HCT116 (cell line): ENCODE data around the gene NFKB2. TPM values are rescaled to one million over a fixed set of nuclear protein-coding genes. Genes with fewer than 3 reads are reported as not detected.

Experiments used
- ATAC-seq: fragments of 200-7000 bp; cut with Tn5 transposase; 2 replicates; pipeline ENCODE4 v1.9.1; 2020; ENCODE audit warnings: mild to moderate bottlenecking, moderate library complexity
- BruUV-seq: library from RNA; stranded (reverse); fragments of 400-500 nt; replicated peaks from 2 replicates; lab custom pipeline; 2021; lab: Mats Ljungman, UMichigan
- CTCF ChIA-PET: fragments of 300-600 bp; sonication (Branson Sonifier 250); formaldehyde crosslinking; loops from one replicate; lab custom pipeline; 2021; ENCODE audit warnings: antibody characterized with exemption; lab: Charles Lee
- POLR2A ChIA-PET: fragments of 300-600, 350-600 bp; sonication (Branson Sonifier 250); formaldehyde crosslinking; loops from one replicate; lab custom pipeline; 2021; ENCODE audit warnings: antibody characterized with exemption; lab: Charles Lee
- RAD21 ChIA-PET, 2 experiments: fragments of 300-600 bp; sonication (Branson Sonifier 250); formaldehyde crosslinking; loops; one replicate each; lab custom pipeline; 2023; ENCODE audit warnings: low total read pairs in 2 of 2; ENCODE audit not compliant: uncharacterized antibody in 2 of 2, unreplicated experiment in 2 of 2, low non-redundant PET in 1 of 2; lab: Charles Lee
- DNase-seq: peaks from one replicate; pipeline ENCODE4 v3.0.0-alpha.2; 2010; ENCODE audit warnings: low read depth, low spot score
- H2AFZ ChIP-seq: fragments of 200-600 bp; shearing (Covaris generic), sonication (generic); 2 replicates; pipeline ENCODE4 v1.6.1; 2017; ENCODE audit warnings: low read depth, mixed run types, mixed read lengths, antibody characterized with exemption, low read length; ENCODE audit not compliant: poor library complexity, severe bottlenecking
- H3K27ac ChIP-seq: 2 replicates; pipeline ENCODE4 v1.5.1; 2012; ENCODE audit warnings: low read depth, low read length
- H3K27me3 ChIP-seq: fragments of 200-600 bp; sonication (generic); 2 replicates; pipeline ENCODE4 v1.6.1; 2016; ENCODE audit warnings: mixed run types, low read length, mixed read lengths; ENCODE audit not compliant: insufficient read depth
- H3K36me3 ChIP-seq, 2 experiments: fragments of 200-500 bp in 1 of 2; fragments of 200-600 bp in 1 of 2; sonication (Bioruptor generic) in 1 of 2; sonication (generic) in 1 of 2; 2 replicates each; pipeline versions ENCODE4 v1.5.1 to v1.6.1; 2014 to 2016; ENCODE audit warnings: low read length in 2 of 2, inconsistent platforms in 1 of 2, mixed read lengths in 1 of 2, mixed run types in 1 of 2; ENCODE audit not compliant: insufficient read depth in 2 of 2, control insufficient read depth in 1 of 2
- H3K4me1 ChIP-seq, 2 experiments: fragments of 200-600 bp in 1 of 2; sonication (generic) in 1 of 2; 2 replicates each; pipeline versions ENCODE4 v1.5.1 to v1.6.1; 2012 to 2017; ENCODE audit warnings: low read length in 2 of 2, inconsistent platforms in 1 of 2, mild to moderate bottlenecking in 1 of 2, mixed read lengths in 1 of 2, mixed run types in 1 of 2, moderate library complexity in 1 of 2; ENCODE audit not compliant: insufficient read depth in 2 of 2, control insufficient read depth in 1 of 2
- H3K4me2 ChIP-seq: fragments of 200-600 bp; sonication (generic); 2 replicates; pipeline ENCODE4 v1.6.1; 2017; ENCODE audit warnings: mixed run types, low read length, mixed read lengths
- H3K4me3 ChIP-seq, 2 experiments: fragments of 200-600 bp in 1 of 2; sonication (generic) in 1 of 2; replicated peaks in 1 of 2; 2 replicates each; pipeline ENCODE4 v1.5.1; 2011 to 2016; ENCODE audit warnings: low read length in 2 of 2, control low read depth in 1 of 2, low read depth in 1 of 2, mild to moderate bottlenecking in 1 of 2, mixed read lengths in 1 of 2, mixed run types in 1 of 2
- H3K79me2 ChIP-seq: fragments of 200-600 bp; sonication (generic); 2 replicates; pipeline ENCODE4 v1.6.1; 2017; ENCODE audit warnings: mild to moderate bottlenecking, mixed run types, low read length, moderate library complexity, mixed read lengths; ENCODE audit not compliant: insufficient read depth
- H3K9ac ChIP-seq: fragments of 200-600 bp; sonication (generic); 2 replicates; pipeline ENCODE4 v1.6.1; 2016; ENCODE audit warnings: low read length, mixed read lengths
- H3K9me2 ChIP-seq: fragments of 200-600 bp; sonication (generic), shearing (Covaris generic); 2 replicates; pipeline ENCODE4 v1.6.1; 2017; ENCODE audit warnings: mixed run types, mild to moderate bottlenecking, moderate library complexity; ENCODE audit not compliant: insufficient read depth
- H3K9me3 ChIP-seq, 2 experiments: fragments of 200-500 bp in 1 of 2; fragments of 200-600 bp in 1 of 2; sonication (Bioruptor generic) in 1 of 2; sonication (generic) in 1 of 2; 2 replicates each; pipeline ENCODE4 v1.6.1; 2014 to 2017; ENCODE audit warnings: low read length in 2 of 2, mixed read lengths in 2 of 2, inconsistent platforms in 1 of 2, low read depth in 1 of 2, mild to moderate bottlenecking in 1 of 2, mixed run types in 1 of 2, moderate library complexity in 1 of 2; ENCODE audit not compliant: control insufficient read depth in 1 of 2, insufficient read depth in 1 of 2
- H4K20me1 ChIP-seq: fragments of 200-600 bp; sonication (generic), shearing (Covaris generic); 2 replicates; pipeline ENCODE4 v1.6.1; 2017; ENCODE audit warnings: mixed run types, mild to moderate bottlenecking, moderate library complexity; ENCODE audit not compliant: insufficient read depth
- CBX3 ChIP-seq: IDR thresholded peaks from 2 replicates; pipeline ENCODE4 v1.6.1; 2012; ENCODE audit warnings: low read depth
- EGR1 ChIP-seq: IDR thresholded peaks from 2 replicates; pipeline ENCODE4 v1.6.1; 2012; ENCODE audit warnings: low read depth
- EZH2 ChIP-seq: fragments of 200-600 bp; sonication (generic); IDR thresholded peaks from 2 replicates; pipeline ENCODE4 v1.6.1; 2017; ENCODE audit warnings: antibody characterized with exemption, mixed run types
- EZH2phosphoT487 ChIP-seq: fragments of 200-600 bp; IDR thresholded peaks from 2 replicates; pipeline ENCODE4 v1.6.1; 2018; ENCODE audit warnings: antibody characterized with exemption, borderline replicate concordance
- FOSL1 ChIP-seq: IDR thresholded peaks from 2 replicates; pipeline ENCODE4 v1.6.1; 2012; ENCODE audit warnings: low read depth
- JUND ChIP-seq: IDR thresholded peaks from 2 replicates; pipeline ENCODE4 v1.6.1; 2012
- POLR2AphosphoS5 ChIP-seq: IDR thresholded peaks from 2 replicates; pipeline ENCODE4 v1.6.1; 2011; ENCODE audit warnings: mild to moderate bottlenecking, low read depth, low read length, moderate library complexity
- RAD21 ChIP-seq: IDR thresholded peaks from 2 replicates; pipeline ENCODE4 v1.6.1; 2012; ENCODE audit warnings: low read depth, mild to moderate bottlenecking
- SIN3A ChIP-seq: IDR thresholded peaks from 2 replicates; pipeline ENCODE4 v1.6.1; 2012; ENCODE audit warnings: low read depth
- TCF7L2 ChIP-seq: IDR thresholded peaks from 2 replicates; pipeline ENCODE4 v1.7.0; 2011; ENCODE audit warnings: borderline replicate concordance, inconsistent platforms; ENCODE audit not compliant: insufficient read depth, insufficient read length; ENCODE audit errors: extremely low read depth
- YY1 ChIP-seq: IDR thresholded peaks from 2 replicates; pipeline ENCODE4 v1.6.1; 2011; ENCODE audit warnings: low read length, low read depth, moderate library complexity, mild to moderate bottlenecking; ENCODE audit not compliant: insufficient replicate concordance; ENCODE audit errors: extremely low read depth
- ZNF274 ChIP-seq: fragments of 200-500 bp; sonication (Bioruptor generic); IDR thresholded peaks from 2 replicates; pipeline ENCODE4 v1.6.1; 2014; ENCODE audit warnings: mild to moderate bottlenecking, low read depth, low read length, inconsistent platforms
- intact Hi-C: fragments of 100-400 bp; cut with micrococcal nuclease; formaldehyde crosslinking; loops from 2 replicates; pipeline ENCODE4 v1.10.0; 2022
- total RNA-seq: library from RNA; stranded (reverse); gene quantifications from one replicate; pipeline ENCODE4 v1.2.1, GENCODE V29; 2021; ENCODE audit not compliant: unreplicated experiment
- TF ChIP-seq, protein P1 (sequence below): IDR thresholded peaks from 2 replicates; pipeline ENCODE4 v1.6.1; 2012
- TF ChIP-seq, protein P2 (sequence below): IDR thresholded peaks from 2 replicates; pipeline ENCODE4 v1.6.1; 2012; ENCODE audit warnings: low read depth

The NFKB2 gene
- total RNA-seq, 1 experiment from 2014 or later, result 115 TPM

DNA sequence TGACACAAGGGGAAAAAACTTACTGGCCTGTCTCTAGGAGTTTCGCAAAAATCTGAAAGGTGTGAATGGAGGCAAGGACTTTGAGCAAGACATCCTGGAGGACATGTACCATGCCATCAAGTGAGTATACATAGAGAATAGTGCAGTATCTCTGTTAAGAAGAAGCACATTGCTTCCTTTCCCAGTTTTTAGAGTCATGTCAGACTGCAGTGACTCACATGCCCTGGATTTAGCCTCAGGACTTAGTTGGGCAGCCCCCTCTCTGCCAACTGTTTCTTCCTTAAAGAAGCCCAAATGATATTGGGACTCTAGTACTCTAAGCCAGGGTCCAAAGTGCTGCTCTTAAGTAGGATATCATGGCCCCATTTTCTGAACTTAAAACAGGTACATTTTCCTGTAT is 28.1 kb upstream of the NFKB2 start:
- Histone ChIP-seq H4K20me1 (no peaks in the 10 kb centered on the region), H3K79me2 (no peaks in the 10 kb centered on the region), H3K27me3 (no peaks in the 10 kb centered on the region), H3K36me3 (peaks cover 52 to 65% of the 10 kb centered on the region in 2 experiments), H3K4me1 (peaks cover 8 to 19% of the 10 kb centered on the region in 2 experiments; a peak in 3 of 4 replicates), H3K4me2 (peak overlapping the region; percentile 25), H3K9ac (0 out of 2 replicates have a peak overlapping the region, but pooled peaks have one; percentile 3), H3K27ac (peak overlapping the region; percentile 31; the same call in 1 of the 2 replicates), H3K9me2 (no peaks in the 10 kb centered on the region), H3K4me3 (no peak overlapping the region), H3K9me3 (peaks cover 0 to 6% of the 10 kb centered on the region in 2 experiments; a peak in 1 of 4 replicates), H2AFZ (no peak overlapping the region)
- ChIA-PET CTCF (no interaction called here), RAD21 (no interaction called here), POLR2A (no interaction called here)
- 0 out of 2 replicates have a peak, but pooled peaks have one; percentile 11 for ATAC-seq
- DNase-seq, result no peak
- intact Hi-C loops, result no loop called here
- BruUV-seq, result no TSS peak
- no peak for TF ChIP-seq EZH2
- no peak for TF ChIP-seq TCF7L2
- no peak for TF ChIP-seq EGR1
- TF ChIP-seq EZH2phosphoT487, result no peak
- no peak for TF ChIP-seq CBX3
- TF ChIP-seq YY1, result no peak
- no peak for TF ChIP-seq ZNF274
- TF ChIP-seq, protein P1, sequence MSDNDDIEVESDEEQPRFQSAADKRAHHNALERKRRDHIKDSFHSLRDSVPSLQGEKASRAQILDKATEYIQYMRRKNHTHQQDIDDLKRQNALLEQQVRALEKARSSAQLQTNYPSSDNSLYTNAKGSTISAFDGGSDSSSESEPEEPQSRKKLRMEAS, result no peak
- no peak for TF ChIP-seq POLR2AphosphoS5
- no peak for TF ChIP-seq FOSL1
- TF ChIP-seq, protein P2, sequence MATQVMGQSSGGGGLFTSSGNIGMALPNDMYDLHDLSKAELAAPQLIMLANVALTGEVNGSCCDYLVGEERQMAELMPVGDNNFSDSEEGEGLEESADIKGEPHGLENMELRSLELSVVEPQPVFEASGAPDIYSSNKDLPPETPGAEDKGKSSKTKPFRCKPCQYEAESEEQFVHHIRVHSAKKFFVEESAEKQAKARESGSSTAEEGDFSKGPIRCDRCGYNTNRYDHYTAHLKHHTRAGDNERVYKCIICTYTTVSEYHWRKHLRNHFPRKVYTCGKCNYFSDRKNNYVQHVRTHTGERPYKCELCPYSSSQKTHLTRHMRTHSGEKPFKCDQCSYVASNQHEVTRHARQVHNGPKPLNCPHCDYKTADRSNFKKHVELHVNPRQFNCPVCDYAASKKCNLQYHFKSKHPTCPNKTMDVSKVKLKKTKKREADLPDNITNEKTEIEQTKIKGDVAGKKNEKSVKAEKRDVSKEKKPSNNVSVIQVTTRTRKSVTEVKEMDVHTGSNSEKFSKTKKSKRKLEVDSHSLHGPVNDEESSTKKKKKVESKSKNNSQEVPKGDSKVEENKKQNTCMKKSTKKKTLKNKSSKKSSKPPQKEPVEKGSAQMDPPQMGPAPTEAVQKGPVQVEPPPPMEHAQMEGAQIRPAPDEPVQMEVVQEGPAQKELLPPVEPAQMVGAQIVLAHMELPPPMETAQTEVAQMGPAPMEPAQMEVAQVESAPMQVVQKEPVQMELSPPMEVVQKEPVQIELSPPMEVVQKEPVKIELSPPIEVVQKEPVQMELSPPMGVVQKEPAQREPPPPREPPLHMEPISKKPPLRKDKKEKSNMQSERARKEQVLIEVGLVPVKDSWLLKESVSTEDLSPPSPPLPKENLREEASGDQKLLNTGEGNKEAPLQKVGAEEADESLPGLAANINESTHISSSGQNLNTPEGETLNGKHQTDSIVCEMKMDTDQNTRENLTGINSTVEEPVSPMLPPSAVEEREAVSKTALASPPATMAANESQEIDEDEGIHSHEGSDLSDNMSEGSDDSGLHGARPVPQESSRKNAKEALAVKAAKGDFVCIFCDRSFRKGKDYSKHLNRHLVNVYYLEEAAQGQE, result no peak
- TF ChIP-seq JUND, result no peak
- TF ChIP-seq SIN3A, result no peak
- no peak for TF ChIP-seq RAD21
